Heart right ventricle (tissue), 16 donors: ENCODE results near the gene DDHD1. TPM values are rescaled to one million over a fixed set of nuclear protein-coding genes. Genes with fewer than 3 reads are reported as not detected.

ENCODE experiments used
- ATAC-seq, 8 donors: fragments of 200-7000 bp; cut with Tn5 transposase; one replicate each; pipeline ENCODE4 v1.9.1; 2020; ENCODE audit warnings: mild to moderate bottlenecking in 8 of 8, moderate library complexity in 8 of 8, moderate number of reproducible peaks in 1 of 8
- DNase-seq, 2 donors: peaks; one replicate each; pipeline ENCODE4 v3.0.0-alpha.2; 2020
- H3K27ac ChIP-seq, 10 donors: fragments of 200-600 bp; sonication (generic) in 2 of 10; one replicate each; pipeline versions ENCODE4 v1.5.0 to v1.8.0; 2020 to 2022; ENCODE audit warnings: mild to moderate bottlenecking in 3 of 10
- H3K27me3 ChIP-seq, 7 donors: fragments of 200-600 bp; one replicate each; pipeline ENCODE4 v1.8.0; 2021 to 2022; ENCODE audit warnings: mild to moderate bottlenecking in 2 of 7
- H3K36me3 ChIP-seq, 9 donors: fragments of 200-600 bp; sonication (generic) in 1 of 9; one replicate each; pipeline versions ENCODE4 v1.5.0 to v1.8.0; 2020 to 2022; ENCODE audit warnings: mild to moderate bottlenecking in 2 of 9
- H3K4me1 ChIP-seq, 9 donors: fragments of 200-600 bp; sonication (generic) in 1 of 9; one replicate each; pipeline versions ENCODE4 v1.5.0 to v1.8.0; 2020 to 2022; ENCODE audit warnings: mild to moderate bottlenecking in 4 of 9
- H3K4me3 ChIP-seq, 10 donors: fragments of 200-600 bp; sonication (generic) in 2 of 10; one replicate each; pipeline versions ENCODE4 v1.5.0 to v1.8.0; 2020 to 2022; ENCODE audit warnings: mild to moderate bottlenecking in 7 of 10, moderate library complexity in 2 of 10
- H3K9me3 ChIP-seq, 11 donors: fragments of 200-600 bp in 10 of 11; sonication (generic) in 2 of 11; one replicate each; pipeline versions ENCODE4 v1.5.0 to v1.8.0; 2013 to 2022; ENCODE audit warnings: mild to moderate bottlenecking in 2 of 11, control low read depth in 1 of 11, moderate library complexity in 1 of 11
- CTCF ChIP-seq, 9 donors: fragments of 200-600 bp; sonication (generic) in 2 of 9; IDR thresholded peaks; one replicate each; pipeline versions ENCODE4 v1.5.0 to v1.8.0; 2021 to 2022; ENCODE audit warnings: antibody characterized with exemption in 9 of 9, mild to moderate bottlenecking in 5 of 9, moderate library complexity in 1 of 9
- WGBS, 2 donors: extraction: QIAGEN DNeasy Blood & Tissue Kit; methylation state at CpG; one replicate each; pipeline ENCODE4 v1.1.7; 2013; ENCODE audit warnings: inconsistent platforms in 1 of 2; 5-methylcytosine and 5-hydroxymethylcytosine counted together
- intact Hi-C, 10 donors: fragments of 100-400 bp; cut with DNase I; formaldehyde crosslinking; loops; one replicate each; pipeline versions ENCODE4 v1.11.1 to v1.14.2; 2022
- polyA plus RNA-seq, 2 donors: library from polyadenylated mRNA; stranded (reverse); fragments of 200-250 nt; gene quantifications; one replicate each; pipeline ENCODE4 v1.2.3, GENCODE V29; 2013
- total RNA-seq, 10 donors: library from RNA; stranded (reverse); fragmentation: NEBNext Ultra II Directional in 3 of 10; extraction: Animal tissue kit (Norgen Biotek cat#: 25700) in 3 of 10; gene quantifications; one replicate each; pipeline versions ENCODE4 v1.2.1 to v1.2.4, GENCODE V29; 2021 to 2023
- donor health status: Arrhythmogenic right ventricular cardiomyopathy.
- donor health status: ischemic (EF 13 %, LVEDD 7.1; RV severe dilation, severe dysfunction).
- donor health status: healthy with polysubstance abuse.
- donor health status: DM: no; HTN: yes; CAD: no.
- donor health status: DM: no; HTN: no; CAD: no.
- donor health status: ischemic (EF 25% LVEDD 6.9; RV normal size, moderate dysfunction).
- donor health status: ischemic (EF 25% LVEDD 5.7; RV mildly dilated, moderate dysfunction).
- donor health status: healthy.
- donor health status: DM: yes; HTN: yes; CAD: no.
- donor health status: Ischemic cardiomyopathy.
- donor health status: ischemic (EF 35%, LVEDD 5.7; RV mildly dilated, moderate dysfunction).
- donor health status: nonischemic (EF 11% LVEDD 7.7; RV severe dilation, severe dysfunction).
- donor health status: DM: yes; HTN: yes; CAD: no.
- donor health status: PGD.
- donor health status: ischemic (EF 29% LVEDD 5.4; RV normal size, mild dysfunction).
- donor health status: nonischemic (EF 23%, LVEDD 6.1; RV moderate dilation, normal function).

Gene DDHD1
- total and polyA plus RNA-seq, 12 donors = 2.1 to 9.6 (median 7.4) TPM

GRCh38 chr14:53032838-53033390 is 120.2 kb downstream of the DDHD1 start:
- peak in 2 of 8 donors; percentile 29 to 38 for ATAC-seq
- Histone ChIP-seq H3K27me3 (no peaks in the 10 kb centered on the region), H3K9me3 (no peaks in the 10 kb centered on the region), H3K4me3 (no peak overlapping the region), H3K4me1 (peaks cover 6 to 30% (median 20%) of the 10 kb centered on the region in 9 donors), H3K27ac (peak overlapping the region in 8 of 10 donors; percentile 5 to 68 (median 48)), H3K36me3 (peaks cover 0 to 13% (median 0%) of the 10 kb centered on the region in 9 donors)
- no peak for TF ChIP-seq CTCF (IDR thresholded peaks at IDR 0.05)
- intact Hi-C loops = no loop called here
- WGBS, 2 donors = 88 to 91% methylated on average over 1 of the region's 1 CpG
- no peak for DNase-seq

GRCh38 chr14:53032161-53032803 is 120.8 kb downstream of the DDHD1 start:
- Histone ChIP-seq H3K27ac (peak overlapping the region in 9 of 10 donors; percentile 5 to 68 (median 46)), H3K9me3 (no peaks in the 10 kb centered on the region), H3K4me1 (peaks cover 6 to 30% (median 20%) of the 10 kb centered on the region in 9 donors), H3K27me3 (no peaks in the 10 kb centered on the region), H3K36me3 (peaks cover 0 to 7% (median 0%) of the 10 kb centered on the region in 9 donors), H3K4me3 (no peak overlapping the region)
- WGBS, 2 donors = 21 to 35% methylated on average over 2 of the region's 2 CpGs
- peak in 1 of 2 donors; percentile 43 for DNase-seq
- intact Hi-C loops = no loop called here
- peak in 6 of 8 donors; percentile 70 to 91 (median 79) for ATAC-seq
- no peak for TF ChIP-seq CTCF (IDR thresholded peaks at IDR 0.05)

- Histone ChIP-seq H3K4me3 (no peak overlapping the region), H3K4me1 (peaks cover 6 to 15% (median 13%) of the 10 kb centered on the region in 9 donors), H3K27ac (no peak overlapping the region), H3K36me3 (no peaks in the 10 kb centered on the region), H3K27me3 (no peaks in the 10 kb centered on the region), H3K9me3 (no peaks in the 10 kb centered on the region)
- WGBS, 2 donors = 88 to 92% methylated on average over 3 of the region's 3 CpGs
- no peak for DNase-seq
- no peak for TF ChIP-seq CTCF (IDR thresholded peaks at IDR 0.05)
- no peak for ATAC-seq
- intact Hi-C loops = no loop called here
Observed at GRCh38 chr14:53027562-53027961, 125.6 kb downstream of the DDHD1 start.

- intact Hi-C loops = no loop called here
- ATAC-seq (no peak), DNase-seq (no peak)
- Histone ChIP-seq H3K9me3 (no peaks in the 10 kb centered on the region), H3K4me3 (no peak overlapping the region), H3K4me1 (peaks cover 2 to 10% (median 8%) of the 10 kb centered on the region in 9 donors), H3K36me3 (no peaks in the 10 kb centered on the region), H3K27me3 (no peaks in the 10 kb centered on the region), H3K27ac (no peak overlapping the region)
- no peak for TF ChIP-seq CTCF (IDR thresholded peaks at IDR 0.05)
- 0 to 35% methylated on average over 1 of the region's 1 CpG for WGBS, 2 donors
Observed at GRCh38 chr14:53027041-53027440, 126.1 kb downstream of the DDHD1 start.
